Endothelial cell of coronary artery (primary cell): ENCODE measurements around the gene TXK. TPM values are rescaled to one million over a fixed set of nuclear protein-coding genes. Genes with fewer than 3 reads are reported as not detected.

ENCODE experiments used
- total RNA-seq: library from RNA; depleted of rRNA; stranded (reverse); fragments of >200 nt; gene quantifications from 2 replicates; pipeline ENCODE4 v1.2.3, GENCODE V29; 2014

TXK gene
- total RNA-seq, result 0.18 and 0.75 TPM in 2 replicates

DNA sequence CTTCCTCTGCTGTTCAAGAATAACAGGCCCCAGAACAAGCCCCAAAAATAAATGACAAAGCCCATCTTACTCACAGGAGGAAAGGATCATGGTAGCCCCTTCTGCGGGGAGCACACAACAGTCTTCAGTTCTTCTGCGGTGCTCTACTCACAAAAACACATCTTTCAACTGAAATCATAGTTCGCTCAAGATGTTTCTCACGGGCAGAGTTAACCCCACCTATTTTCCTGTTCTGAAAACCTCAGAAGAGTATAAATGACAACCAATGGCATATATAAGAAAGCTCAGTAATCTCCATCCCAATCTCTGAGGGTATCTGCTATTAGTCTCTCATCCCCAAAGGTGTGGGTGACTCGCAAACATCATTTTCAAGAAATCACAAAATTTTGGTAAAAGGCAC, at the start of gene TXK:
Gene TXK, minus strand, starts transcription at position 170 of the 400 bp plus-strand sequence. Its CDS starts 80 bp downstream, at position 90.

Other genes starting within 250 kb of the TXK start
- 5.3 and 6.4 TPM in 2 replicates for gene NFXL1, start 219.7 kb downstream of the TXK start, total RNA-seq
- 0.56 TPM in 1 of 2 replicates, not detected in the other for gene CNGA1, start 117.6 kb downstream of the TXK start, total RNA-seq
- 1.0 and 1.4 TPM in 2 replicates for gene NIPAL1, start 117.5 kb downstream of the TXK start, total RNA-seq
- 0.09 and 0.28 TPM in 2 replicates for gene TEC, start 135.6 kb upstream of the TXK start, total RNA-seq
- gene SLAIN2, start 207.3 kb upstream of the TXK start, total RNA-seq, result 12.2 and 12.9 TPM in 2 replicates